ENCODE results near the gene FAR2. TPM values are rescaled to one million over a fixed set of nuclear protein-coding genes. Genes with fewer than 3 reads are reported as not detected.
A peak's percentile ranks its signal among the peaks of the same experiment; 100 is the strongest.
"Not testable (repeated sequence)": the region's sequence is repeated elsewhere in the genome, so short reads cannot be mapped to it uniquely, and the experiment has no call there.

FAR2 gene
- total RNA-seq, 1 donor from 2014 or later = 7.2 TPM

DNA sequence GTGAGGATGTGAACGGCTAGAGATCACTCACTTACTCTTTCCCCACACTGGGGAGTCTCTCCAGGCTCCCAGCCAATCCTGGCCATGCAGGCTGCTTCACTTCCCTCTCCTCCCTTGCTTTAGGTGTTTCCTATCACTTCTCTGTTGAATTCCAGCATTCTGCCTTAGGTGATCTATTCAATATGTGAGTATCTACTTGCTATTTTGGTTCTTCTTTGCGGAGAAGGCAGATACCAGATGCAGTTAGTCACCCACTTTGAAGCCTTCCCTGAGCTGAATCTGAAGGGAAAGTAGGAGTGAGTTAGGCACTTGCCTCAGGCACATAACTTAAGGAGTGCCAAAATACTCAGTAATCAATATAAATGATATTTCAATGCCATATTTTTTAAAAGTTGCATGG lies 36.0 kb upstream of the FAR2 start:
- H3K27ac Mint-ChIP-seq = no peak overlapping the region
- peaks cover 7% of the 10 kb centered on the region for H3K36me3 Mint-ChIP-seq
- peaks cover 6% of the 10 kb centered on the region for H3K4me1 Mint-ChIP-seq
- no peak overlapping the region for H3K4me3 Mint-ChIP-seq
- no peak for DNase-seq (ENCODE audit: low spot score in 2 of 2, unreplicated experiment in 2 of 2)
- TF ChIP-seq, protein P1, sequence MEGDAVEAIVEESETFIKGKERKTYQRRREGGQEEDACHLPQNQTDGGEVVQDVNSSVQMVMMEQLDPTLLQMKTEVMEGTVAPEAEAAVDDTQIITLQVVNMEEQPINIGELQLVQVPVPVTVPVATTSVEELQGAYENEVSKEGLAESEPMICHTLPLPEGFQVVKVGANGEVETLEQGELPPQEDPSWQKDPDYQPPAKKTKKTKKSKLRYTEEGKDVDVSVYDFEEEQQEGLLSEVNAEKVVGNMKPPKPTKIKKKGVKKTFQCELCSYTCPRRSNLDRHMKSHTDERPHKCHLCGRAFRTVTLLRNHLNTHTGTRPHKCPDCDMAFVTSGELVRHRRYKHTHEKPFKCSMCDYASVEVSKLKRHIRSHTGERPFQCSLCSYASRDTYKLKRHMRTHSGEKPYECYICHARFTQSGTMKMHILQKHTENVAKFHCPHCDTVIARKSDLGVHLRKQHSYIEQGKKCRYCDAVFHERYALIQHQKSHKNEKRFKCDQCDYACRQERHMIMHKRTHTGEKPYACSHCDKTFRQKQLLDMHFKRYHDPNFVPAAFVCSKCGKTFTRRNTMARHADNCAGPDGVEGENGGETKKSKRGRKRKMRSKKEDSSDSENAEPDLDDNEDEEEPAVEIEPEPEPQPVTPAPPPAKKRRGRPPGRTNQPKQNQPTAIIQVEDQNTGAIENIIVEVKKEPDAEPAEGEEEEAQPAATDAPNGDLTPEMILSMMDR (IDR thresholded peaks at IDR 0.05; ENCODE audit: unreplicated experiment) = no peak
- peaks cover 43% of the 10 kb centered on the region for H3K9me3 Mint-ChIP-seq
- no peaks in the 10 kb centered on the region for H3K27me3 Mint-ChIP-seq (ENCODE audit: low read depth)

DNA sequence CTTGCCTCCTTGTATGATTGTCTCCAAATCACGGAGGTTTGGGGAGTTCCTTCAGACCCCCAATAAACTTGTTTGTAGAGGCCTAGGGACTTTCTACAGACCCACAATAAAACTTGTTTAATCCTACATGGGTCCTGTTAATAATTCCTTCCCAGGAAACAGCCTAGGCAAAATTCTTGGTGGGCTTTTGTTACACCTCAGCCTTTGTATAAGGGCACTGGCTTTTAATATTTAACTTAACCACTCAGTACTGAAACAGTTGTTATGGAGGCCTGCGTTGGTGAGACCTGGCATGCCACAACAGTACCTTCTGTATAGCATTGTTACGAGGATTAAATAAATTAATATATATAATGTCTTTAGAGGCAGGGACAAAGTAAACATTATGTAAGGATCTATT lies 32.7 kb upstream of the FAR2 start:
- peaks cover 8% of the 10 kb centered on the region for H3K4me1 Mint-ChIP-seq
- no peak overlapping the region for H3K4me3 Mint-ChIP-seq
- H3K36me3 Mint-ChIP-seq = peaks cover 2% of the 10 kb centered on the region
- no peak for DNase-seq (ENCODE audit: low spot score in 2 of 2, unreplicated experiment in 2 of 2)
- TF ChIP-seq, protein P1 (IDR thresholded peaks at IDR 0.05; ENCODE audit: unreplicated experiment) = no peak
- peaks cover 27% of the 10 kb centered on the region for H3K9me3 Mint-ChIP-seq
- no peaks in the 10 kb centered on the region for H3K27me3 Mint-ChIP-seq (ENCODE audit: low read depth)
- no peak overlapping the region for H3K27ac Mint-ChIP-seq

DNA sequence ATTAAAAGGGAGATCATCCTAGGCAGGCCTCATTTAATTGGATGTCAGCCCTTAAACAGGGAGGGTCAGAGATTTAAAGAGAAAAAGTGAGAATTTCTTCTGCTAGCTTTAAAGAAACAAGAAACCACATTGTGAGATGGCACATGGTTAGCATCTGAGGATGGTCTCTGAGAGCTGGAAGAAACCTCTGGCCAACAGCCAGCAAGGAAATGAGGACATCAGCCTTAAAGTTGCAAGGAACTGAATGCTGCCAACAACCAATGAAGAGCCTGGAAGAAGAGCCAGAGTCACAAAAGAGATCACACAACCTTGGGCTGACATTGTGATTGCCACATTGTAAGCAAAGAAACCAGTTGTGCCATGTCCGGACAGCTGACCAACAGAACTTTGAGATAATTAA lies 17.5 kb upstream of the FAR2 start:
- H3K4me3 Mint-ChIP-seq = no peak overlapping the region
- H3K9me3 Mint-ChIP-seq = peaks cover 9% of the 10 kb centered on the region
- H3K27me3 Mint-ChIP-seq (ENCODE audit: low read depth) = no peaks in the 10 kb centered on the region
- H3K36me3 Mint-ChIP-seq = no peaks in the 10 kb centered on the region
- H3K4me1 Mint-ChIP-seq = peaks cover 14% of the 10 kb centered on the region
- H3K27ac Mint-ChIP-seq = no peak overlapping the region
- DNase-seq (ENCODE audit: low spot score in 2 of 2, unreplicated experiment in 2 of 2) = no peak
- TF ChIP-seq, protein P1 (IDR thresholded peaks at IDR 0.05; ENCODE audit: unreplicated experiment) = no peak

DNA sequence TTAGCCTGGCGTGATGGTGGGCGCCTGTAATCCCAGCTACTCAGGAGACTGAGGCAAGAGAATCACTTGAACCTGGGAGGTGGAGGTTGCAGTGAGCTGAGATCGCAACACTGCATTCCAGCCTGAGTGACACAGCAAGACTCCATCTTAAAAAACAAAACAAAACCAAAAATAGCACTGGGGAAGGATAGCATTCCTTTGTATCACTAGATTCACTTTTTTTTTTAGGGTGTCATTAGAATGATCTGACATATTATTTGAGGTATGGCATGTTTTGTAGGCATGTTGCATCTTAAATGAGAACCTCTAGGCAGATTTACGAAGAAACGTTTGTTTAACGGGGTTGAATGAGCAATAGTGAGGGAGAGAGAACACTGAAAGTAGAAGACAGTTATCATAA lies 16.8 kb upstream of the FAR2 start:
- H3K27me3 Mint-ChIP-seq (ENCODE audit: low read depth) = no peaks in the 10 kb centered on the region
- TF ChIP-seq, protein P1 (IDR thresholded peaks at IDR 0.05; ENCODE audit: unreplicated experiment) = no peak
- H3K36me3 Mint-ChIP-seq = no peaks in the 10 kb centered on the region
- peak overlapping the region; percentile 83 for H3K27ac Mint-ChIP-seq
- H3K9me3 Mint-ChIP-seq = peaks cover 3% of the 10 kb centered on the region
- H3K4me1 Mint-ChIP-seq = peaks cover 14% of the 10 kb centered on the region
- no peak for DNase-seq (ENCODE audit: low spot score in 2 of 2, unreplicated experiment in 2 of 2)
- no peak overlapping the region for H3K4me3 Mint-ChIP-seq

DNA sequence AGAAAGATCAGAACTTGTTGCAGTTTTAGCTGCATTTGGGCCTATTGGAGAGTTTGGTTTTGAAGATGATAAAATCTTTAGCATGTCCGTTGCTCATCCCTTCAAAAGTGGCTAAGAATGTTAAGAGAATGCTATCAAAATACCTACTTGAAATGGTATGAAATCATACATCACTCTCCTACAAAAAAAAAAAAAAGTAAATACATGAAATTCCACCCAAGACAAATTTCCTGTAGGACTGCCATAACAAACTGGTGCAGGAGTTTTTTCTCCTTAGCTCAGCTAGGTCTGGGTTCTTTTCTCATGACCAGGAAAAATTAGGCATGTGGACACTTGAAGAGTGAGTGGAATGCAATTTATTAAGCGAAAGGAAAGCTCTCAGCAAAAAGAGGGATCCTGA lies 15.9 kb upstream of the FAR2 start:
- H3K27ac Mint-ChIP-seq = peak overlapping the region; percentile 59
- DNase-seq (ENCODE audit: low spot score in 2 of 2, unreplicated experiment in 2 of 2) = no peak
- peaks cover 14% of the 10 kb centered on the region for H3K4me1 Mint-ChIP-seq
- H3K36me3 Mint-ChIP-seq = no peaks in the 10 kb centered on the region
- H3K27me3 Mint-ChIP-seq (ENCODE audit: low read depth) = no peaks in the 10 kb centered on the region
- peaks cover 3% of the 10 kb centered on the region for H3K9me3 Mint-ChIP-seq
- TF ChIP-seq, protein P1 (IDR thresholded peaks at IDR 0.05; ENCODE audit: unreplicated experiment) = no peak
- no peak overlapping the region for H3K4me3 Mint-ChIP-seq

DNA sequence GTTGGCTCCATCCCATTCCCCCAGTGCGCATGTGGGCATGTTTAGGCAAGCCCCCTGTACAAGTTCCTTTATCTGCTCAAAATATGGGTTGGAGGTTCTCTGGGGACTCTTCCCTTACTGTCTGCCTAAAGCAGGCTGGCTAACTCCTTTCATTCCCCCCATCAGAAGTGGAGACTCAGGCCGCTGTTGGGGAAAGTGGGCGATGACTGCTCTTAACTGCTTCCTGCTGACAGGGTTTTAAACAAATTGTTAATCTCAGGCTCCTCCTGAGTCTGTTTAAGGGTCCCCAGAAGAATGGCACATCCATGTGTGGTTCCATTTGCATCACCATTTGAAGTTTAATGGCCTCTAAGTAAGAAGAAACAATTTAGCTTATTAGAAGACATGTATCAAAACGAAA lies 15.4 kb upstream of the FAR2 start:
- H3K36me3 Mint-ChIP-seq = no peaks in the 10 kb centered on the region
- no peak for DNase-seq (ENCODE audit: low spot score in 2 of 2, unreplicated experiment in 2 of 2)
- H3K27me3 Mint-ChIP-seq (ENCODE audit: low read depth) = no peaks in the 10 kb centered on the region
- peaks cover 14% of the 10 kb centered on the region for H3K4me1 Mint-ChIP-seq
- no peak overlapping the region for H3K4me3 Mint-ChIP-seq
- H3K27ac Mint-ChIP-seq = peak overlapping the region; percentile 35
- TF ChIP-seq, protein P1 (IDR thresholded peaks at IDR 0.05; ENCODE audit: unreplicated experiment) = no peak
- H3K9me3 Mint-ChIP-seq = peaks cover 3% of the 10 kb centered on the region

DNA sequence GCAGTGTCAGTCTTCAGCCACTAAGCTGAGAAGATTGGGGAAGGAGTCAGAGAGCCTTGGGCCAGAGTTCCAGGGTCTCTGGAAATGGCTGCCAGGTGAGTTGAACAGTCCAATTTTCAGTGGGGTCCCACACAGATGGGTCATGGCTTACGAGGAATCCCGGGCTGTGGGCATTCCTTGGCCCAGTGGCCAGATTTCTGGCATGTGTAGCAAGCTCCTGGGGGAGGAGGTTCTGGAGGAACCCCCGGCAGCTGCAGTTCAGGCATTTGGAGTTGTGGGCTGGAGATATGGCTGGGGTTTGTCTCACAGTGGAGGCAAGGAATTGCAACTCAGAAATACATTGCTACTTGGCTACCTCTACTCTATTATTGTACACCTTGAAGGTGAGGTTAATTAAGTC lies 10.8 kb upstream of the FAR2 start:
- H3K4me3 Mint-ChIP-seq; DNase-seq (ENCODE audit: low spot score in 2 of 2, unreplicated experiment in 2 of 2); H3K27ac Mint-ChIP-seq: not testable (repeated sequence)

DNA sequence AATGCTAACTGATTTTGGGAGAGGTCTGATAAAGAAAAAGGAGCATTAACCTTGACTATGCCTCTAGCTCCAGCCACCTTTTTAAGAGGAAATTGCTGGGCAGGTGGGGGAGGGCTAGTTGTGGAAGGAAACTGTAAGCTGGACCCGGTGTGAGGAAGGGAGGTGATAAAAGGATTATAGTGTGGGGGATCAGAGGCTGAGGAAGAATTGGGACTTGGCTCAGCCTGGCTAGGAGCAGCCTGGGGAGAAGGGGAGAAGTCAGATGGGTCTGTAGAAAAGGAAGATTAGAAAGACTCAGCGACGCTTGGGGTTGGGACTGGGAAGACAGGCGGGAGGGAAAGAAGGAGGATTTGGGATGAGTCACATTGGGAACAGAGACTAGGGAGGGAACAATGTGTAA lies 10.2 kb upstream of the FAR2 start:
- H3K4me1 Mint-ChIP-seq; H3K36me3 Mint-ChIP-seq; H3K27ac Mint-ChIP-seq; DNase-seq (ENCODE audit: low spot score in 2 of 2, unreplicated experiment in 2 of 2); H3K4me3 Mint-ChIP-seq; H3K27me3 Mint-ChIP-seq (ENCODE audit: low read depth): not testable (repeated sequence)
- peaks cover 15% of the 10 kb centered on the region for H3K9me3 Mint-ChIP-seq

More for the DNA sequence above, 10.8 kb upstream of the FAR2 start:
- H3K4me1 Mint-ChIP-seq; H3K27me3 Mint-ChIP-seq (ENCODE audit: low read depth); H3K36me3 Mint-ChIP-seq: not testable (repeated sequence)
- peaks cover 15% of the 10 kb centered on the region for H3K9me3 Mint-ChIP-seq

Measured in mesothelial cell of epicardium (in vitro differentiated cells).